Calu3 (cell line): Measurements from ENCODE around the gene MGST2. TPM values are rescaled to one million over a fixed set of nuclear protein-coding genes. Genes with fewer than 3 reads are reported as not detected.

Experiments
- BruUV-seq: library from RNA; stranded (reverse); fragments of 400-500 nt; replicated peaks from 2 replicates; lab custom pipeline; 2021; lab: Mats Ljungman, UMichigan
- CTCF ChIA-PET: fragments of 300-600 bp; sonication (Branson Sonifier 250); formaldehyde crosslinking; loops from one replicate; lab custom pipeline; 2022; ENCODE audit warnings: antibody characterized with exemption; lab: Charles Lee
- DNase-seq: peaks from one replicate; pipeline ENCODE4 v3.0.0; 2022
- H3K27ac Mint-ChIP-seq: one replicate; pipeline ENCODE4 v1.8.0; 2022; ENCODE audit warnings: mixed read lengths; ENCODE audit not compliant: unreplicated experiment
- H3K27me3 Mint-ChIP-seq: one replicate; pipeline ENCODE4 v1.8.0; 2022; ENCODE audit warnings: mixed read lengths; ENCODE audit not compliant: unreplicated experiment
- H3K36me3 Mint-ChIP-seq: one replicate; pipeline ENCODE4 v1.8.0; 2022; ENCODE audit warnings: mild to moderate bottlenecking, moderate library complexity, mixed read lengths; ENCODE audit not compliant: insufficient read depth, unreplicated experiment
- H3K4me1 Mint-ChIP-seq: one replicate; pipeline ENCODE4 v1.8.0; 2022; ENCODE audit warnings: mild to moderate bottlenecking, low read depth, mixed read lengths; ENCODE audit not compliant: unreplicated experiment
- H3K4me3 Mint-ChIP-seq: one replicate; pipeline ENCODE4 v1.8.0; 2022; ENCODE audit warnings: mild to moderate bottlenecking, low read depth, moderate library complexity, mixed read lengths; ENCODE audit not compliant: unreplicated experiment
- H3K9me3 Mint-ChIP-seq: one replicate; pipeline ENCODE4 v1.8.0; 2022; ENCODE audit warnings: low read depth, mixed read lengths; ENCODE audit not compliant: unreplicated experiment
- intact Hi-C: fragments of 100-400 bp; cut with micrococcal nuclease; formaldehyde crosslinking; loops from one replicate; pipeline ENCODE4 v1.10.0; 2022; ENCODE audit not compliant: unreplicated experiment
- total RNA-seq: library from RNA; stranded (reverse); gene quantifications from 2 replicates; pipeline ENCODE4 v1.2.3, GENCODE V29; 2022
- TF ChIP-seq, protein P1 (sequence below): fragments of 200-600 bp; IDR thresholded peaks from one replicate; pipeline ENCODE4 v1.8.0; 2022; ENCODE audit warnings: antibody characterized with exemption; ENCODE audit not compliant: unreplicated experiment

Gene MGST2
- total RNA-seq, 1 experiment from 2014 or later, result 31.9 TPM

DNA sequence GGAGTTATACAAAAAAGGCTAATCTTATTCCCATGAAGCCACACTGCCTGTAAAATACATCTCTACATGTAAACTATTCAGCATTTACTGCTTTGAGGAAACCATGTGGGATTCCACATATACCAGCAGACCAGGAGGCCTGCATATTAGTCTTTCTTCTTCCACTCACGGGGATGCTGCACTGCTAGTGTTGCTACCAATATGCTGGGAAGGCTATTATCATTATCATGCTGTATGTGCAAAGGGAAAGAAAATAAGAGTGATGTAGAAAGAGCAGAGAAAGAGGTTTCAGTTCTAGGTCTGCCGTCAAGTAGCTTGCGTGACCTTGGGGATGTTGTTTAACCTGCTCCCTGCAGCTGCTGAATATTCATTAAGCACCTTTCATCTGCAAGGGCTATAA, 61.0 kb downstream of the MGST2 start:
- TF ChIP-seq, protein P1, sequence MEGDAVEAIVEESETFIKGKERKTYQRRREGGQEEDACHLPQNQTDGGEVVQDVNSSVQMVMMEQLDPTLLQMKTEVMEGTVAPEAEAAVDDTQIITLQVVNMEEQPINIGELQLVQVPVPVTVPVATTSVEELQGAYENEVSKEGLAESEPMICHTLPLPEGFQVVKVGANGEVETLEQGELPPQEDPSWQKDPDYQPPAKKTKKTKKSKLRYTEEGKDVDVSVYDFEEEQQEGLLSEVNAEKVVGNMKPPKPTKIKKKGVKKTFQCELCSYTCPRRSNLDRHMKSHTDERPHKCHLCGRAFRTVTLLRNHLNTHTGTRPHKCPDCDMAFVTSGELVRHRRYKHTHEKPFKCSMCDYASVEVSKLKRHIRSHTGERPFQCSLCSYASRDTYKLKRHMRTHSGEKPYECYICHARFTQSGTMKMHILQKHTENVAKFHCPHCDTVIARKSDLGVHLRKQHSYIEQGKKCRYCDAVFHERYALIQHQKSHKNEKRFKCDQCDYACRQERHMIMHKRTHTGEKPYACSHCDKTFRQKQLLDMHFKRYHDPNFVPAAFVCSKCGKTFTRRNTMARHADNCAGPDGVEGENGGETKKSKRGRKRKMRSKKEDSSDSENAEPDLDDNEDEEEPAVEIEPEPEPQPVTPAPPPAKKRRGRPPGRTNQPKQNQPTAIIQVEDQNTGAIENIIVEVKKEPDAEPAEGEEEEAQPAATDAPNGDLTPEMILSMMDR, result no peak
- Mint-ChIP-seq H3K27ac (no peak overlapping the region), H3K4me3 (no peak overlapping the region), H3K36me3 (no peaks in the 10 kb centered on the region), H3K4me1 (no peaks in the 10 kb centered on the region), H3K27me3 (no peaks in the 10 kb centered on the region), H3K9me3 (no peaks in the 10 kb centered on the region)
- CTCF ChIA-PET, result no interaction called here
- DNase-seq, result no peak
- no TSS peak for BruUV-seq
- intact Hi-C loops, result no loop called here

DNA sequence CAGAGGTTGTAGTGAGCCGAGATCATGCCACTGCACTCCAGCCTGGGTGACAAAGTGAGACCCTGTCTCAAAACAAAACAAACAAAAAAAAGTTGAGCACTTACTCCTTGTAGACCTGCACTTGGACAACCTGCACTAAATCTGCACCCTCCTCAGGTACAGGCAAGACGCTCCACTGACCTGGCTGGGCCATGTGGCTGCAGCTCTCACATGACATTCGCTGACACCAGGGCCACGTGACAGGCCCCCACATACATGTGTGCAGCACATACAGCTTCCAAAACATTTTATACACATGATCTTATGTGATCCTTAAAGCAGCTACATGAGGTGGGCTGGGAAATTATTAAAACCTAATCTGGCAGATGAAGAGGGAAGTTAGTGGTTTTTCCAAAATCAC, 62.5 kb downstream of the MGST2 start:
- H3K4me1 Mint-ChIP-seq, result no peaks in the 10 kb centered on the region
- CTCF ChIA-PET, result no interaction called here
- H3K27ac Mint-ChIP-seq, result no peak overlapping the region

DNA sequence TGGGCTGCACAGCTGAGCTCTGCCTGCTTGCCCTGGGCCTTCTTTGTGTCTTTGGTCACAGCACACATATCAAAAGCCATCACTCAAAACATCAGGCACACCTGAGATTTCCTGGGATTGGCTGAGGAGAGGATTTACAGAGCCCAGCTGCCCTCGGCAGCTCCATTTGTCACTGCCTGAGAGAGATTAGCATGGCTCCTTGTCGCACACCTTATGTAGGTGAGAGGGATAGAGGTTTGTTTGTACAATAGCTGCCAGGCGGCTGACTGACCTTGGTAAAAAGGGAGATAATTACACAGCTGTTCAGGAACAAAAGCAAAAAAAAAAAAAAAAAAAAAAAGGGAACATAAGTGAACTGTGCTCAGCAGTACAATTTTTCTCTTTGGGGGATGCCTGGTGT, 63.2 kb downstream of the MGST2 start:
- Mint-ChIP-seq H3K4me1 (no peaks in the 10 kb centered on the region), H3K4me3 (no peak overlapping the region), H3K36me3 (no peaks in the 10 kb centered on the region), H3K9me3 (no peaks in the 10 kb centered on the region), H3K27me3 (no peaks in the 10 kb centered on the region), H3K27ac (no peak overlapping the region)
- intact Hi-C loops, result no loop called here
- CTCF ChIA-PET, result interaction anchor here (0.7 kb wide), 1 partner anchor 548 kb away, joined by 6 read pairs; no protein-coding TSS in a partner anchor
- DNase-seq, result no peak
- BruUV-seq, result no TSS peak
- TF ChIP-seq, protein P1, result no peak

More for the DNA sequence above, 62.5 kb downstream of the MGST2 start:
- no peak for DNase-seq
- TF ChIP-seq, protein P1, result no peak
- Mint-ChIP-seq H3K4me3 (no peak overlapping the region), H3K9me3 (no peaks in the 10 kb centered on the region), H3K36me3 (no peaks in the 10 kb centered on the region), H3K27me3 (no peaks in the 10 kb centered on the region)
- no TSS peak for BruUV-seq
- intact Hi-C loops, result no loop called here

DNA sequence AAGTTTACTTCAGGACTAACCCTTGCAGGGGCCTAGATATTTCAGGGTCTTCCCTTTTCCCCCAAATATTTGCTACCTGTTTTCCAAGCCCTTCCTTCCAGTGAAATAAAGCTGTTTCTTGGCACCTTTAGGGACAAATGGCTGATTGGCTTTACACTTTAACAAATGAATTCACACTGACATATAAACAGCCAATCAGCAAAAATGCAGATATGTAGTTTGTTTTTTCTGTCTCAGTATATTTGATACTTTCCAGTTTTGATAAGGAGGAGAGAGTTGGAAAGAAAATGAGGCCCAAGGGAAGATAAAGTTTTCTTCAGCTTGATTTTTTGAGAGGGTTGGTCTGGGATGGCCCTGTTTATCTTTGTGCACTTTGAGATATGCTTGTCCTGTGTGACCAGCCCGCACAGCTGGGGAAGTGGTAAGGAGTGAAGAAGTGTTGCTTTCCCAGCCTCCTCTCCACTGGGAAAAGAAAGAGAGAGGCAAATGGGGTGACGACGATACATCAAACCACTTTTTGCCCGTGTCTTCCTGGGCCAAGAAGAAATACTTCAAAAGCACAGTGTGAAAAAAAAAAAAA, 67.5 kb downstream of the MGST2 start:
- Mint-ChIP-seq H3K9me3 (no peaks in the 10 kb centered on the region), H3K4me3 (no peak overlapping the region), H3K4me1 (no peaks in the 10 kb centered on the region), H3K36me3 (no peaks in the 10 kb centered on the region), H3K27ac (no peak overlapping the region), H3K27me3 (no peaks in the 10 kb centered on the region)
- TF ChIP-seq, protein P1, result no peak
- no TSS peak for BruUV-seq
- intact Hi-C loops, result loop anchor here (5.0 to 10.0 kb wide), 3 partner anchors 279 to 592 kb away; no protein-coding TSS in a partner anchor
- CTCF ChIA-PET, result interaction anchor here (0.7 kb wide), 1 partner anchor 43 kb away, joined by 4 read pairs; no protein-coding TSS in a partner anchor
- DNase-seq, result no peak
